ENCODE data around the gene AKR1C4. TPM values are rescaled to one million over a fixed set of nuclear protein-coding genes. Genes with fewer than 3 reads are reported as not detected.

The AKR1C4 gene
- total RNA-seq, 2 experiments from 2014 or later, result not detected

DNA sequence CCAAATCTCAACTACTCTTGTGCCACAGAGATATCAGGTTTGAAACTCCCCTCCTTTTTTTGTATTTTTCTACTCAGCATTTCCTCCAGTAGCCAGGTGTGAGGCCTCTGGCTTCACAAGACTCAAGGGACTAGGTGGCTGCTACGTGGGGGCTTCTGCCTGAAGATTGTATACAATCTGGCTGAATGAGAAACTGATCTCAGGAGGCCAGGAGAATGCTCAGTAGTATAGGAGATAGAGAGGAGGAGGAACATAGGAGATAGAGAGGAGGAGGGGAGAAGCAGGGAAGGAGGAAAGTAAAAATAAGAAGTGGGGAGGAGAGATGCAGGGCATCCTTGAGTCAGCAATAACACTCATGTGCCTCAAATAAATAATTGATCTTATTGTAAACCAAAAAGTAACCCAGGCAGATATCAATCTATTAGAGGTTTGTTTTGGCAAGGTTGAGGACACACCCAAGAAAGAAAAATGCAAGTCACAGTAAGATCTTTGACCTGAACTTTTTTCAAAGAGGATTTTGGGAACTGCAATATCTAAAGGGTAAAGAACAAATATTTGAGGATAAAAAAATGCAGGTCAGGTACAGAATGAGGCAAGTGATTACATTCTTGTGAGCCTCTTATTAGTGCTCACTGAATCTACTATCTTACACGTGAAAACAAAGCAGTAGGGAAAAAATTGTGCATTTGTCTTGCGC is 48.5 kb upstream of the AKR1C4 start:
- H3K36me3 Mint-ChIP-seq (ENCODE audit: low read depth), result no peaks in the 10 kb centered on the region
- no peak for ATAC-seq (ENCODE audit: poor library complexity)

DNA sequence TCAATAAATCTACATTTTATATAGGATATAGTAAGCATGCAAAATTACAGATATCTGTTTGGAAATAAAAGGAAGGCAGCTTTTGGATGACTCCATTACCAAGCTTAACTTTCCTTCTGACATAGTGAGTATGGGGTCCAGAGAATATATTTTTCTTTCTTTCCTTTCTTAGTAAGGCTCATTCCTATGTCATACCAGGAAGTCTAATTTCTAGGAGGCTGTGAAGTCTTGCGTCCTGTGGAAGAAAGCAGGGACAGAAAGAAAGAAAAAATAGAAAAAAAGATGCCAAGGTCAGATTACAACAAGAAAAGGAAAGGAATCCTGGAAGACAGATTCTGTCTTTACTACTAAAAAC is 48.0 kb upstream of the AKR1C4 start:
- CTCF ChIA-PET, result no interaction called here
- ATAC-seq (ENCODE audit: poor library complexity), result no peak
- H3K9me3 Mint-ChIP-seq, result peaks cover 4% of the 10 kb centered on the region
- POLR2A ChIA-PET, result interaction anchor here (0.5 kb wide), 1 partner anchor 1962 kb away, joined by 3 read pairs; no protein-coding TSS in a partner anchor
- Histone ChIP-seq H3K9me3 (ENCODE audit: control insufficient read depth in 1 of 2, insufficient read depth in 1 of 2, low read length in 2 of 2) (peaks cover 0 to 4% of the 10 kb centered on the region in 2 experiments), H3K36me3 (ENCODE audit: insufficient read depth, low read length) (no peaks in the 10 kb centered on the region), H3K27ac (ENCODE audit: low read depth in 1 of 2, low read length in 2 of 2) (no peak overlapping the region), H3K27me3 (ENCODE audit: control insufficient read depth in 1 of 2, insufficient read depth in 2 of 2, low read length in 2 of 2) (no peaks in the 10 kb centered on the region), H3K4me1 (ENCODE audit: insufficient read depth, low read length) (no peaks in the 10 kb centered on the region), H3K4me3 (ENCODE audit: low read length) (no peak overlapping the region)
- intact Hi-C loops (cut with DNase I, micrococcal nuclease), result no loop called here
- H3K36me3 Mint-ChIP-seq (ENCODE audit: low read depth), result no peaks in the 10 kb centered on the region
- no peaks in the 10 kb centered on the region for H3K4me1 Mint-ChIP-seq (ENCODE audit: low read depth)
- H3K27ac Mint-ChIP-seq, result no peak overlapping the region
- H3K4me3 Mint-ChIP-seq, result no peak overlapping the region
- DNase-seq, result no peak
- H3K27me3 Mint-ChIP-seq, result no peaks in the 10 kb centered on the region
- TF ChIP-seq, protein P1, sequence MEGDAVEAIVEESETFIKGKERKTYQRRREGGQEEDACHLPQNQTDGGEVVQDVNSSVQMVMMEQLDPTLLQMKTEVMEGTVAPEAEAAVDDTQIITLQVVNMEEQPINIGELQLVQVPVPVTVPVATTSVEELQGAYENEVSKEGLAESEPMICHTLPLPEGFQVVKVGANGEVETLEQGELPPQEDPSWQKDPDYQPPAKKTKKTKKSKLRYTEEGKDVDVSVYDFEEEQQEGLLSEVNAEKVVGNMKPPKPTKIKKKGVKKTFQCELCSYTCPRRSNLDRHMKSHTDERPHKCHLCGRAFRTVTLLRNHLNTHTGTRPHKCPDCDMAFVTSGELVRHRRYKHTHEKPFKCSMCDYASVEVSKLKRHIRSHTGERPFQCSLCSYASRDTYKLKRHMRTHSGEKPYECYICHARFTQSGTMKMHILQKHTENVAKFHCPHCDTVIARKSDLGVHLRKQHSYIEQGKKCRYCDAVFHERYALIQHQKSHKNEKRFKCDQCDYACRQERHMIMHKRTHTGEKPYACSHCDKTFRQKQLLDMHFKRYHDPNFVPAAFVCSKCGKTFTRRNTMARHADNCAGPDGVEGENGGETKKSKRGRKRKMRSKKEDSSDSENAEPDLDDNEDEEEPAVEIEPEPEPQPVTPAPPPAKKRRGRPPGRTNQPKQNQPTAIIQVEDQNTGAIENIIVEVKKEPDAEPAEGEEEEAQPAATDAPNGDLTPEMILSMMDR (IDR thresholded peaks at IDR 0.05), result no peak

More for the DNA sequence above, 48.5 kb upstream of the AKR1C4 start:
- ChIA-PET CTCF (no interaction called here), POLR2A (no interaction called here)
- intact Hi-C loops (cut with DNase I, micrococcal nuclease), result no loop called here
- Histone ChIP-seq H3K27ac (ENCODE audit: low read depth in 1 of 2, low read length in 2 of 2) (no peak overlapping the region), H3K36me3 (ENCODE audit: insufficient read depth, low read length) (no peaks in the 10 kb centered on the region), H3K4me1 (ENCODE audit: insufficient read depth, low read length) (no peaks in the 10 kb centered on the region), H3K9me3 (ENCODE audit: control insufficient read depth in 1 of 2, insufficient read depth in 1 of 2, low read length in 2 of 2) (peaks cover 0 to 4% of the 10 kb centered on the region in 2 experiments), H3K27me3 (ENCODE audit: control insufficient read depth in 1 of 2, insufficient read depth in 2 of 2, low read length in 2 of 2) (no peaks in the 10 kb centered on the region), H3K4me3 (ENCODE audit: low read length) (no peak overlapping the region)
- DNase-seq, result no peak
- Mint-ChIP-seq H3K27ac (no peak overlapping the region), H3K9me3 (peaks cover 4% of the 10 kb centered on the region), H3K4me1 (ENCODE audit: low read depth) (no peaks in the 10 kb centered on the region), H3K27me3 (no peaks in the 10 kb centered on the region), H3K4me3 (no peak overlapping the region)
- TF ChIP-seq, protein P1 (IDR thresholded peaks at IDR 0.05), result no peak

DNA sequence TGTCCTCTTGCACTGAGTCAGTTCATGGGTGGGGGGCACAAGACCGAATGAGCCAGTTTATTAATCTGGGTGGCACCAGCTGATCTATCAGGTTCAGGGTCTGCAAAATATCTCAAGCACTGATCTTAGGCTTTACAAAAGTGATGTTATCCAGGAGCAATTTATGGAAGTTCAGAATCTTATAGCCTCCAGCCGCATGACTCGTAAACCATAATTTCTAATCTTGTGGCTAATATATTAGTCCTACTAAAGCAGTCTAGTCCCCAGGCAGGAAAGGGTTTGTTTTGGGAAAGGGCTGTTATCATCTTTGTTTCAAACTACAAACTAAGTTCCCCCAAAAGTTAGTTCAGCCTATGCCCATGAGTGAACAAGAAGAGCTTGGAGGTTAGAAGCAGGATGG is 45.6 kb upstream of the AKR1C4 start:
- Histone ChIP-seq H3K36me3 (ENCODE audit: insufficient read depth, low read length) (no peaks in the 10 kb centered on the region), H3K27ac (ENCODE audit: low read depth in 1 of 2, low read length in 2 of 2) (no peak overlapping the region), H3K4me3 (ENCODE audit: low read length) (no peak overlapping the region), H3K27me3 (ENCODE audit: control insufficient read depth in 1 of 2, insufficient read depth in 2 of 2, low read length in 2 of 2) (no peaks in the 10 kb centered on the region), H3K4me1 (ENCODE audit: insufficient read depth, low read length) (no peaks in the 10 kb centered on the region), H3K9me3 (ENCODE audit: control insufficient read depth in 1 of 2, insufficient read depth in 1 of 2, low read length in 2 of 2) (peaks cover 0 to 4% of the 10 kb centered on the region in 2 experiments)
- H3K4me3 Mint-ChIP-seq, result no peak overlapping the region
- ChIA-PET CTCF (no interaction called here), POLR2A (no interaction called here)
- H3K27ac Mint-ChIP-seq, result no peak overlapping the region
- no peak for ATAC-seq (ENCODE audit: poor library complexity)
- H3K4me1 Mint-ChIP-seq (ENCODE audit: low read depth), result no peaks in the 10 kb centered on the region
- intact Hi-C loops (cut with DNase I, micrococcal nuclease), result no loop called here
- peaks cover 4% of the 10 kb centered on the region for H3K9me3 Mint-ChIP-seq
- H3K36me3 Mint-ChIP-seq (ENCODE audit: low read depth), result no peaks in the 10 kb centered on the region
- no peak for DNase-seq
- TF ChIP-seq, protein P1 (IDR thresholded peaks at IDR 0.05), result no peak
- H3K27me3 Mint-ChIP-seq, result no peaks in the 10 kb centered on the region

Measured in CD4-positive, alpha-beta T cell (primary cell).